ENCODE measurements around the gene ZNF398.
A peak's percentile ranks its signal among the peaks of the same experiment; 100 is the strongest.
"Not testable (repeated sequence)": the region's sequence is repeated elsewhere in the genome, so short reads cannot be mapped to it uniquely, and the experiment has no call there.

The ZNF398 gene

DNA sequence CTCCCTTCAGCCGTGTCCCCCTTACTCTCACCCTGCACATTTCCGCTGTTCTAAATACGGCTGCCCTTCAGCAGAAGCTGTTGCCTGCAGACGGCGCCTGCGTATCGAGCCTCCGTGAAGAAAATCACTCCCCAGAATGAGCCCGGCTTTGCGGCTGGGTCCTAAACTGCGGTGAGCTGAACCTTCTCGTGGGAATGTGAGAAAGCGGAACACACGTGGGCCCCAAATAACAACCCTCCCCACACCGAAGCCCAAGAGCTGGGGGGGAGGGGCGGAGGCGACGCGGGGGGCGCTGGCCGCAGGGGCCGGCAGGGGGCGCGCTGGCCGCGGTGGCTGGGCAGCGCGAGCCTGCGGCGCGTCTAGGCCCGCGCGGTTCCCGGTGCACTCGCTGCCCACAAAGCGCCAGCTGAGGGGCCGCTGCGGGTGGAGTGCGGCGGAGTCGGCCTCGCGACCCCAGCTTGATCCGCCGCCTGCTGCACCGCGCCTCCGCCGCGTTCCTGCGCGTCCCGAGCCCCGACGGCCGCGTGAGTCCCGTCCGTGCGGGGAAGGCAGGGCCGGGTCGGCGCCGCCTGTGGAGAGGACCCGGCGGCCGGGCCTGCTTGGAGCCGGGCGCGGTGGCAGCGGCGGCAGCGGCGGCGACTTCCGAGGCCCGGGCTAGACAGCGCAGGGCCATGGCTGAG lies at the start of gene ZNF398:
Gene ZNF398, plus strand, starts transcription at position 382 of the 680 bp plus-strand sequence. Its CDS starts 290 bp downstream, at position 672.
- peak; percentile 85 for DNase-seq (ENCODE audit: low spot score)

DNA sequence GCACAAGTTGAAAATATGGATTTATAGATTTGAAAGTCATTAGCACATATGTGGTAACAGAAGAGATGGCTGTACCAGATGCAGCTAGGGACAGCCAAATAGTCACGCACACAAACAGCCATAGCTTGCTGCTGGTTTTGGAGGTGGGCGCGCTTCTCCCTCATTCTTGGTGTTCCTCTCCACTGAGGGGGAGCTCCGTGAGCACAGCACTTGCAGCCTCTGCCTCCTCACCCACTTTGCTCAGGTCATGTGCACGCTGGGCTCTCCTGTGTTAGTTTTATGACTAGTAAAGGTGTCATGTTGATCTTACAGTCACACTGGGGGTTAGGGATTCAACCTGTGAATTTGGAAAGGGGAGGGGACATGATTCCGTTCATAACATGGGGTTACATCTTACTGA lies 48.2 kb upstream of the ZNF398 start:
- DNase-seq (ENCODE audit: low spot score): no peak

GRCh38 chr7:149100821-149101220 lies 46.4 kb upstream of the ZNF398 start:
- DNase-seq (ENCODE audit: low spot score): no peak

DNA sequence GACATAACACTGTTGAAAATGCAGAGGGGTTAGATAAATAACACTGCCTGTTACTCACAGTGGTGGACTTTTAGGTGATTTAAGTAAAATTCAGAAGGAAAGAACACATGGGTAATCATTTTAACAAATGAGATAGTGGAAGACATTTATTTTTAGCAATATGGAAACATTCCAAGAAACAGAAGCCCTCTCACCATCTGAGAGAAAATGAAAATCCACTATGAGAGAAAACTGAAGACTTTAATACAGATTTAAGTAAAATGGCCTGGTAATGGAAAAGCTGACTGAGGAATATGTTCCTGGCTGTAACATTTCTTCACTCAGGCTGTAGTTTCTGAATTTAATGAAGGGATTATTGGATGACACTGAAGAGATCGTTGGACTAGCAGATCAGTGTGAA lies 44.6 kb upstream of the ZNF398 start:
- DNase-seq (ENCODE audit: low spot score): no peak

DNA sequence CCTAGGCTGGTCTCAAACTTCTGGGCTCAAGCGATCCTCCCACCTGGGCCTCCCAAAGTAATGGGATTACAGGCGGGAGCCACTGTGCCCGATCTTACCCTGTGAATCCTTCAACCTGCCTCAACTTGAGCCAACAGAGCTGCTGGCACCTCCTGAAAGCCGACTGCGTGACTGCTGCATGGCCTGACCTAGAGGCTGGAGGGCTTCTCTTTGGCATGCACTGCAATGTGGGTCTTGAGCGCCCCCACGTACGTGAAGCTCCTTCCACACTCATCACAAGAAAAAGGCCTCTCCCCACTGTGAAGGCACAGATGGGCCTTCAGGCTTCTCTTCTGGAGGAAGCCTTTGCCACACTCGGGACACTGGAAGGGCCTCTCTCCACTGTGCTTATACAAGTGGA lies 43.8 kb upstream of the ZNF398 start:
- DNase-seq (ENCODE audit: low spot score): no peak

GRCh38 chr7:149104214-149104613 lies 43.0 kb upstream of the ZNF398 start:
- no peak for DNase-seq (ENCODE audit: low spot score)

DNA sequence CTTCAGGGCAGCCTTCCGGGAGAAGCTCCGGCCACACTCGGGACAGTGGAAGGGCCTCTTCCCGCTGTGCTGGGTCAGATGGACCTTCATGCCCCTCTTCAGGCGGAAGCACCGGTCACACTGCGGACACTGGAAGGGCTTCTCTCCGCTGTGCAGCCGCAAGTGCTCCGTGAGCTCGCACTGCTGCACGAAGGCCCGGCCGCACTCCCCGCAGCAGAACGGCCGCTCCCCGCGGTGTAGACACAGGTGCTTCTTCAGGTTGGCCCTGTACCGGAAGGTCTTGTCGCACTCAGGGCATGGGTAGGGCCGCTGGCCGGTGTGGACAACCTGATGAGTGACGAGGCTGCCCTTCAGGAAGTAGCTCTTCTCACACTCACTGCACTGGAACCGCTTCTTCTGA lies 42.5 kb upstream of the ZNF398 start:
- no peak for DNase-seq (ENCODE audit: low spot score)

DNA sequence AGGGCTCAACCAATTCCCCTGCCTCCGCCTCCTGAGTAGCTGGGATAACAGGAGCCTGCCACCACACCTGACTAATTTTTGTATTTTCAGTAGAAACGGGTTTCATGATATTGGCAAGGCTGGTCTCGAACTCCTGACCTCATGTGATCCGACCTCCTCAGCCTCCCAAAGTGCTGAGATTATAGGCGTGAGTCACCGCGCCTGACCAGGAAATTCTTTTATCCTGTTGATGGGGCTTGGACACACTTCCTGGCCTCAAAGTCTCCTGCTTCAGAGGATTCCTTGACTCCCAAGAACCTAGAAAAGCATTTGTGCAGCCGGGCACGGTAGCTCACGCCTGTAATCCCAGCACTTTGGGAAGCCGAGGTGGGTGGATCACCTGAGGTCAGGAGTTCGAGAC lies 37.3 kb upstream of the ZNF398 start:
- no peak for DNase-seq (ENCODE audit: low spot score)

DNA sequence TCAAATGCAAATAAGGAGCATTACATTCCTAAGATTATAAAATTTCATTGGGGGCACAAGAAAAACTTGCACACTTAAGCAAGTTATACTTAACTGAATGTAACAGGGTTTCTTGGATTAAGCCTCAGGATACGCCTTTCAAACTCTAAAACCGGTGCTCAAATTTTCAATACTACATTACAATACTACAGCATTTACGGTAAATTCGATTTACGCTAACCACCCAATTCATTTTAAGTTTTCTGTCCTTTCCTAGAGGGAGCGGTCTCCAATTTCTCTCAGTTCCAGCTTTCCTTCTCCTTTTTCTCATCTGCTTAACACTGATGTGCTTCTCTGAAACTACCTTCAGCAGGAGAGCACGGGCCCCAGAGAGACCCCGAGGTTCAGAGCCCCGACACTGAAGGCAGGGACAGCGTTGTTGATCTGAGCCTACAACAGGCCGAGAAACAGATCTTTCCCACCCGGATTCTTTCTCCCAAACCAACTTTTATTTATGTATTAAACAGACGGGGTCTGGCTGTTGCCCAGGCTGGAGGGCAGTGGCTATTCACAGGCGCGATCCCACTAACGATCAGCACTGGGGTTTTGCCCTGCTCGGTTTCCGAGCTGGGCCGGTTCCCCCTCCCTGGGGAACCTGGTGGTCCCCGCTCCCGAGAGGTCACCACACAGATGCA lies 21.9 kb upstream of the ZNF398 start:
- DNase-seq (ENCODE audit: low spot score): no peak

DNA sequence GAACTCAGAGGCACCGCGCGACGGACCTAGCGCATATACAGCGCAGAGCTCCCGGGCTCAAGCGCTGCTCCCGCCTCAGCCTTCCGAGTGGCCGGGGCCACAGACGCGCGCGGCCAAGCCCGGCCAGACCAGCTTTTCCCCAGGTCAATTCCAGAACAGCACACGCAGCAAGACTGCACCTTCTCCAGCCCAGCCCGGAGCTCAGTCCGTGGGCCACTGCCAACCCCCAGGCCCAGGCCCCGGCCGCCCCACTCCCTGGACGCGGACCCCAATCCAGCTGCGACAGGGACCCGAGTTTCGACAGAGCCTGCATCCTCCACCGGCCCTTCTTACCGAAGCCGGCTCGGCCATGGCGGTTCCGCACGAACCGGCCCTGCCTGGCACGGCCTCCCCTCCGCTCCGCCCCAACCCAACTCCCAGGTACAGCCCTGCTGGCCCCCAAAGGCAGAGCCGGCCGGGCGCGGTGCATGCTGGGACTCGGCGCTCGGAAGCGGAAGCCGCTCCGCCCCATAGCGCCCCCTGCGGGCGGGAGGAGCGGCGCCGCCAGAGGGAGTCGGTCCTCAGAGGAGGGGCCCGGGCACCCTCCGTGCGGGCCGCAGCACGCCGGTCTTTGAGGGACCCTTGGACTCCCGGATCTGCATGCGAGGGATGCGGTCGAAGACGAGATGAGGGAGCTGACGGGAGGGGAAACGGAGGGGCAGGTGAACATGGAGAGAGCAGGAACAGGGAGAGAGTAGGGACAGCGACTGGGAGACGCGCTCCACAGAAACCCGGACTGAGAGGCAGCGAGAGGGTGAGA lies 21.2 kb upstream of the ZNF398 start, which contains the start of gene ZNF425:
Gene ZNF425, minus strand, starts transcription at position 462 of the 799 bp plus-strand sequence. Its CDS starts 111 bp downstream, at position 351.
- peak; percentile 93 for DNase-seq (ENCODE audit: low spot score)

DNA sequence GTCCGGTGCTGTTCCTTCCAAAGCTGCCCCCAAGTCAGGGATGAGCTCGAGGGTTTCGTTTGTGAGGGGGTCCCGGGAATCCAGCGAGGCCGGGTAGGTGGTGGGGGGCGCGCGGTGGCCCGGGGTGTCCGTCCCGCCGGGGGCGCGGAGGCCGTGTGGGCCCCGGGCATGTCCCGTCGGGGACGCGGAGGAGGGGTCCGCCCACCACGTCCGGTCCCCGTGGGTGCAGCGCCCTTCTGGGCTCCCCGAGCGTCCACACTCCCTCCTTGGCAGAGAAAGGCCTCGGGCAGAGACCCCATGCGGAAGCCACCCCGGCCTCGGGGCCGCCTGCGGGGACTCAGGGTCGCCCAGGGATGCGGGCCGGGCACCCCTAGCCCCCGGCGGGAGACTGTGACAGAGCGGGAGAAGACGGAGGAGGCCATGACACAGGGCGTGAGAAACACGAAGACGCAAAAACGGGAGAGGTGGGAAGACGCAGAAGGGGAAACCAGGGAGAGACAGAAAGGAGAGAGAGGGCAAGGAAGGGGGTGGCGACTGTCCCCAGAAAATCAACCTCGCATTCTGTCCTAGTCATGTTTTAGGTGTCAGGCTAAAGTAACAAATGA lies 20.5 kb upstream of the ZNF398 start:
- DNase-seq (ENCODE audit: low spot score): peak; percentile 47

- DNase-seq (ENCODE audit: low spot score): no peak
These were observed 16.6 kb upstream of the ZNF398 start for GRCh38 chr7:149130572-149131198.

GRCh38 chr7:149133028-149133710 lies 14.1 kb upstream of the ZNF398 start:
- DNase-seq (ENCODE audit: low spot score): no peak

- no peak for DNase-seq (ENCODE audit: low spot score)
These were observed 11.1 kb upstream of the ZNF398 start for GRCh38 chr7:149136118-149136517.

- DNase-seq (ENCODE audit: low spot score): no peak
These were observed 6.4 kb upstream of the ZNF398 start for GRCh38 chr7:149140831-149141230.

GRCh38 chr7:149141893-149142292 lies 5.4 kb upstream of the ZNF398 start:
- DNase-seq (ENCODE audit: low spot score): no peak

- not testable (repeated sequence) for DNase-seq (ENCODE audit: low spot score)
These were observed 2.8 kb upstream of the ZNF398 start for GRCh38 chr7:149144436-149144922.

DNA sequence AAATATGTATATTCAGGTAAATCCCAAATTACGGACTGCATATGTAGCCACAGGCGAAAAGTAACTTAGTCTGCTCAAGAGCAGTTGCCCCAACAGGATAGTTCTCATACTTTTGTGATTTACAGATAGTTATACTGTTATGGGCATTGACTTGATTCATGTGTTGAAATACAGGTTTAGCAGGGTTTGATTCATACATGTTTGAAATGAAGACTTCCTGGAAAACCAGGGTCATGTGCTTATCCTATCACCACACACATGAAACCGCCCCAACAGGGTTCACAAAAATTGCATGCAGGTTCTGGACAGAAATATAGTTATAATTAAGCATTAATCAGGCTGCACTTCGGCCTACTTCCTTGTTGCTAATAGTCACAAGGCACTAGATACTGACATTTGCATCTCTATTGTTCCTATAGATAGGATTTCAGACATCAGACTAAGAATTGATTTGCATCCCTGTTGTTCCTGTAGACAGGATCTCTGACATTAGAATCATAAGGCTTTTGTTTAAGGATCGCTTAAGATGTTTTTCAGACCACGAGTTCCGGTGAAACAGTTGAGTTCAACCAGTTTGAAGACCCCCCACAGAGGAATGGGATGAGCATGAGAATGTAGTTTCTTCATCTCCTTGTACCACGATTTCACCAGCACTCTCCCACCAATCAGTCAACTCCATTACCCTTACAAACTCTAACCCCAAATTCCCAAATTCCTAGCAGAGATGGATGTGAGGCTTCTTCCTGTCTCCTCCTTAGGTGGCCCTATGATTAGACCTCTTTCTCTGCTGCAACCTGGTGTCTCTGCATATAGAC lies 2.0 kb upstream of the ZNF398 start:
- no peak for DNase-seq (ENCODE audit: low spot score)

- DNase-seq (ENCODE audit: low spot score): peak; percentile 59
These were observed 750 bp downstream of the ZNF398 start for GRCh38 chr7:149147752-149148653.
